Smooth muscle cell (in vitro differentiated cells): ENCODE results near the gene GJA9. TPM values are rescaled to one million over a fixed set of nuclear protein-coding genes. Genes with fewer than 3 reads are reported as not detected.

ENCODE experiments used
- DNase-seq: peaks from one replicate; lab custom pipeline; 2025; ENCODE audit not compliant: unreplicated experiment; lab: John Stamatoyannopoulos, UW
- H2AFZ ChIP-seq: fragments of 200-600 bp; sonication (generic); 2 replicates; pipeline ENCODE4 v1.6.0; 2016; ENCODE audit warnings: antibody characterized with exemption, low read depth, mild to moderate bottlenecking
- H3F3A ChIP-seq: fragments of 200-600 bp; sonication (generic); 2 replicates; pipeline ENCODE4 v1.6.0; 2017; ENCODE audit warnings: antibody characterized with exemption, low read depth
- H3K27ac ChIP-seq: fragments of 200-600 bp; sonication (generic); 2 replicates; pipeline ENCODE4 v1.5.1; 2016; ENCODE audit warnings: low read depth, mild to moderate bottlenecking
- H3K27me3 ChIP-seq: fragments of 200-600 bp; sonication (generic); 2 replicates; pipeline ENCODE4 v1.6.1; 2016; ENCODE audit warnings: low read depth, mild to moderate bottlenecking
- H3K36me3 ChIP-seq: fragments of 200-600 bp; sonication (generic); 2 replicates; pipeline ENCODE4 v1.5.1; 2016; ENCODE audit warnings: low read depth
- H3K4me1 ChIP-seq: fragments of 200-600 bp; sonication (generic); 2 replicates; pipeline ENCODE4 v1.5.1; 2016; ENCODE audit warnings: low read depth
- H3K4me2 ChIP-seq: fragments of 200-600 bp; sonication (generic); 2 replicates; pipeline ENCODE4 v1.6.0; 2016; ENCODE audit warnings: mild to moderate bottlenecking
- H3K4me3 ChIP-seq: fragments of 200-600 bp; sonication (generic); 2 replicates; pipeline ENCODE4 v1.5.1; 2016; ENCODE audit warnings: mild to moderate bottlenecking
- H3K79me2 ChIP-seq: fragments of 200-600 bp; sonication (generic); 2 replicates; pipeline ENCODE4 v1.6.0; 2016; ENCODE audit warnings: low read depth, mild to moderate bottlenecking
- H3K9ac ChIP-seq: fragments of 200-600 bp; sonication (generic); 2 replicates; pipeline ENCODE4 v1.6.0; 2016; ENCODE audit warnings: low read depth
- H3K9me3 ChIP-seq: fragments of 200-600 bp; sonication (generic); replicated peaks from 2 replicates; pipeline ENCODE4 v1.5.1; 2016; ENCODE audit warnings: low read depth
- H4K20me1 ChIP-seq: fragments of 200-600 bp; sonication (generic); 2 replicates; pipeline ENCODE4 v1.6.0; 2016; ENCODE audit warnings: low read depth
- WGBS: methylation state at CpG from one replicate; pipeline ENCODE4 v1.1.7; 2016; ENCODE audit warnings: low lambda C conversion rate; 5-methylcytosine and 5-hydroxymethylcytosine counted together
- polyA plus RNA-seq: library from polyadenylated mRNA; unstranded; fragments of >200 nt; fragmentation: Nextera tagmentation; extraction: Ambion mirVana; gene quantifications from 2 replicates; pipeline ENCODE4 v1.2.1, GENCODE V29; 2016
- total RNA-seq: library from RNA; depleted of rRNA; stranded (reverse); fragments of >200 nt; gene quantifications from 2 replicates; pipeline ENCODE4 v1.2.3, GENCODE V29; 2014
- TF ChIP-seq, protein P1 (sequence below): fragments of 200-600 bp; sonication (generic); IDR thresholded peaks from 2 replicates; pipeline ENCODE4 v1.5.1; 2017; ENCODE audit warnings: borderline replicate concordance, mild to moderate bottlenecking, antibody characterized with exemption; ENCODE audit not compliant: insufficient read depth, poor library complexity, severe bottlenecking

The GJA9 gene
- total and polyA plus RNA-seq, 2 experiments from 2014 or later = not detected

DNA sequence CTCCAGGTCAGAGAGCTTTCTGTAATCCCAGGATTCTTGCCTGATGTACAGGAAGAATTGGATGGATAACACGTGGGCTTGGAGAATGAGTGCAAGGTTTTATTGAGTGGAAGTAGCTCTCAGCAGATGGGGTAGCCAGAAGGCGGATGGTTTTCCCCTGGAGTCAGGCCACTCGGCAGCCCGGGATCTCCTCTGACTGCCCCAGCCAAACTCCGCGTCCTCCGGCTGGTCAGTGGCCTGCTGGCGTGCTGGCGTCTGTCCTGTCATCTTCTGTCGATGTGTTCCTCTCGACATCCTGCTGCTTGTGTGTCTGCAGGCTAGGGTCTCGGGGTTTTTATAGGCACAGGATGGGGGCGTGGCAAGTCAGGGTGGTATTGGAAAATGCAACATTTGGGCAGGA is 27.4 kb upstream of the GJA9 start:
- Histone ChIP-seq H3K4me2 (no peak overlapping the region), H3K4me3 (no peak overlapping the region), H3K4me1 (no peaks in the 10 kb centered on the region), H4K20me1 (no peaks in the 10 kb centered on the region), H3K36me3 (no peaks in the 10 kb centered on the region), H3K9me3 (no peaks in the 10 kb centered on the region), H3K27ac (no peak overlapping the region), H3K9ac (no peak overlapping the region), H2AFZ (no peak overlapping the region), H3K79me2 (no peaks in the 10 kb centered on the region), H3F3A (no peaks in the 10 kb centered on the region), H3K27me3 (no peaks in the 10 kb centered on the region)
- 84% methylated on average over 13 of the region's 13 CpGs for WGBS
- no peak for DNase-seq
- TF ChIP-seq, protein P1, sequence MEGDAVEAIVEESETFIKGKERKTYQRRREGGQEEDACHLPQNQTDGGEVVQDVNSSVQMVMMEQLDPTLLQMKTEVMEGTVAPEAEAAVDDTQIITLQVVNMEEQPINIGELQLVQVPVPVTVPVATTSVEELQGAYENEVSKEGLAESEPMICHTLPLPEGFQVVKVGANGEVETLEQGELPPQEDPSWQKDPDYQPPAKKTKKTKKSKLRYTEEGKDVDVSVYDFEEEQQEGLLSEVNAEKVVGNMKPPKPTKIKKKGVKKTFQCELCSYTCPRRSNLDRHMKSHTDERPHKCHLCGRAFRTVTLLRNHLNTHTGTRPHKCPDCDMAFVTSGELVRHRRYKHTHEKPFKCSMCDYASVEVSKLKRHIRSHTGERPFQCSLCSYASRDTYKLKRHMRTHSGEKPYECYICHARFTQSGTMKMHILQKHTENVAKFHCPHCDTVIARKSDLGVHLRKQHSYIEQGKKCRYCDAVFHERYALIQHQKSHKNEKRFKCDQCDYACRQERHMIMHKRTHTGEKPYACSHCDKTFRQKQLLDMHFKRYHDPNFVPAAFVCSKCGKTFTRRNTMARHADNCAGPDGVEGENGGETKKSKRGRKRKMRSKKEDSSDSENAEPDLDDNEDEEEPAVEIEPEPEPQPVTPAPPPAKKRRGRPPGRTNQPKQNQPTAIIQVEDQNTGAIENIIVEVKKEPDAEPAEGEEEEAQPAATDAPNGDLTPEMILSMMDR = no peak

DNA sequence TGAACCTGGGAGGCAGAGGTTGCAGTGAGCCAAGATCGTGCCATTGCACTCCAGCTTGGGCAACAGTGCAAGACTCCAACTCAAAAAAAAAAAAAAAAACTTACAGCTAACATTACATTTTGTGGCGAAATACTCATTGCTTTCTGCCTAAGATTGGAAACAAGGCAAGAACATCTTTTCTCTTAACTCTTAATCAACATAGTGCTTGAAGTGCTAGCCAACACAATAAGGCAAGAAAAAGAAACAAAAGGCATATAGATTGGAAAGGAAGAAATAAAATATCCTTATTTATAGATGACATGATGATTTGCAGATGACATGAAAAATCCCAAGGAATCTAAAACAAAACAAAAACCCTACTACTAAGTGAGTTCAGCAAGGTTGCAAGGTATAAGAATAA is 24.6 kb upstream of the GJA9 start:
- Histone ChIP-seq H3K79me2 (no peaks in the 10 kb centered on the region), H3F3A (no peaks in the 10 kb centered on the region), H4K20me1 (no peaks in the 10 kb centered on the region), H3K9ac (no peak overlapping the region), H3K4me2 (no peak overlapping the region), H3K36me3 (no peaks in the 10 kb centered on the region), H3K27me3 (no peaks in the 10 kb centered on the region), H3K4me3 (no peak overlapping the region), H2AFZ (no peak overlapping the region), H3K9me3 (no peaks in the 10 kb centered on the region), H3K27ac (no peak overlapping the region), H3K4me1 (no peaks in the 10 kb centered on the region)
- no peak for DNase-seq
- WGBS = 94% methylated on average over 2 of the region's 2 CpGs
- TF ChIP-seq, protein P1 = no peak

DNA sequence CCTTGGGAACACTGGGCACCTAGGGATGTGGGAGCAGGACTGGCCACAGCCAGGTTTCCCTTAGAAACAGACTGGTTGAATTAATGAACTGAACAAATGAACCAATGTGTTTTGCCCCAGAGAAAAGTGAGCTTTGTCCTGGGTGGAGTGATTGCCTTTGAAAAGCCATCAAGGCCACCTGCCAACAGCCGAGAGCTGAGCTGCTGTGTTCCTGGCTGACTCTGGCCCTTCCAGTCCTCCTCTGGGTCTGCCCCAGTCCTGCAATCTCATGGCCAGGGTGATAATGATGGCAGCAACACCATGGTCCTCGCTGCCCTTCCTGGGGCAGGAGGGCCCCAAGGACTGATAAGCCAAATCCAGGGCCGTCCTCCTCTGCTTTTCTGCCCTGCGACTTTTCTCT is 18.2 kb upstream of the GJA9 start:
- no peaks in the 10 kb centered on the region for H3K4me1 ChIP-seq
- no peaks in the 10 kb centered on the region for H3K79me2 ChIP-seq
- H3K27me3 ChIP-seq = no peaks in the 10 kb centered on the region
- no peaks in the 10 kb centered on the region for H3K36me3 ChIP-seq
- no peak overlapping the region for H3K4me3 ChIP-seq
- no peak for DNase-seq
- H3K9ac ChIP-seq = no peak overlapping the region
- no peak overlapping the region for H2AFZ ChIP-seq
- TF ChIP-seq, protein P1 = no peak
- H4K20me1 ChIP-seq = no peaks in the 10 kb centered on the region
- H3K9me3 ChIP-seq = no peaks in the 10 kb centered on the region
- H3K27ac ChIP-seq = no peak overlapping the region
- no peak overlapping the region for H3K4me2 ChIP-seq
- WGBS = 83% methylated on average over 4 of the region's 4 CpGs
- no peaks in the 10 kb centered on the region for H3F3A ChIP-seq

DNA sequence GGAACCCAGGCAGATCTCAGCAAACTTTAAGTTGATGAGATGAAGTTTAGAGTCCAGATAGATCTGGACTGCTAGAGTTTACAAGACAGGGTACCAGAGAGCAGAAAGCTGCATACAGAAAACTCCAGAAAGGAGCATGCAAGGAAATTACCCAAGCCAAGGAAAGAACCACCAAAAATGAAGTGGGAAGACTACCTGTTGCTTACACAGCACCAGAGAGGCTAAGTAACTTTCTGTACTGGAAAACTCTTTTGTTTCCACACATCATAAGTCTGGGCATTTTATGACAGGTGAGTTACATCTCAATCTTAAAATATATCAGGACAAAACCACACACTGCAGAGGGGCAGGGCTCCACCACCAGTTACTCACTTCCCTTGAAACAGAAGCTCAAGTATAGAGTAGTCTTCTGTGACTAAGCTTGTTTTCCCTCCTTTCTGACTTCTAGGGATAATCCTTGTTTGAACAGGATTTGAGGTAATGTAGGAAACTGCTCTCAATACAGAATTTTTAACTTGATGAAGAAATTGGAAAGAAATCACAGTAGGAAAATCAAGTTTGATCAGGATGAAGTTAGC is 17.4 kb upstream of the GJA9 start:
- Histone ChIP-seq H3K79me2 (no peaks in the 10 kb centered on the region), H3K9ac (no peak overlapping the region), H3K36me3 (no peaks in the 10 kb centered on the region), H3K4me3 (no peak overlapping the region), H3F3A (no peaks in the 10 kb centered on the region), H3K27ac (no peak overlapping the region), H4K20me1 (no peaks in the 10 kb centered on the region), H3K27me3 (no peaks in the 10 kb centered on the region), H3K4me2 (no peak overlapping the region), H3K9me3 (no peaks in the 10 kb centered on the region), H2AFZ (no peak overlapping the region), H3K4me1 (no peaks in the 10 kb centered on the region)
- no peak for DNase-seq
- TF ChIP-seq, protein P1 = no peak
